Measurements from ENCODE around the gene APLP2.

Gene APLP2

DNA sequence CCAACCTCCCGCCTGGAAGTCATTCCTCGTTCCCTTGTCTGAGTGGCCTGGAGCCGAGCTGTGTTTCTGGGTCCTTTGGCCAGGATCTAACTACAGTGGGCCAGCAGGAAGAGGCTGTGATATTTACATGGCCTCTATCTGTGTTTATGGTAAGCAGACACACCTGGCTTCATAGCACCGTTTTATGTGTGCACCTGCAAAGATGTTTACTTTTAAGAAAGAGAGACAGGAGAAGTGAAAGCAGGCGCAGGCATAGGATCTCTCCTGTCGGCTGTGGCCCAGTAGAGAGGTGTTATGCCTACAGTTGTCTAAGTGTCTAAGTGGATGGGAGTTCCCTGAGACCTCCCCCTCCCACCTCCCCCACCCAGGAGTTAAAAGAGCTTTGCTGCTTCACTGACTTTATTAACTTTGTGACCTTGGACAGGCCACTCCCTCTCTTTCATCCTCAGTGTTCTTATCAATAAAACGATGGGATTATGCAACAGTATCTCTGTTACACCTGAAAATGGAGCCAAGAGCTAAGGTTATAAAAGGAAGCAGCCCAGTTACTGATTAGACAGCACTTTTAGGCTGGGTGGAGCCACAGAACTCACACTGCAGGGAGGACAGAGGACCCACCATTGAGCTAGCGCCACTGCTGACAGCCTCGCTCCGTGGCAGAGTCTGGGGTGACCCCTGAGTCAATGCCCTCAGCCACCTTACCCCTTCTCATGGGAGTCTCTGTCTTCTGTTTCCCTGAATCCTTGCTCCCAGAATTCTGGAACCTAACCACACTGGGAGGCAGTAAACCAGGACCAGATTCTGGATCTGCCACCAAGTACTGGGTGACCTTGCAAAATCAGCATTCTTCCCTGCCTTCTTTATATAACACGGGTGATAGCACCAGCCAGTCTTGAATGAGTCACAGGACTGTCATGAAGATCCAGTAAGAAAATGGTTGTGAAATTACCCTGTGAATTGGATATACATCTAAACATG is 111.9 kb downstream of the APLP2 start:
- no peak for TF ChIP-seq ZFX (IDR thresholded peaks at IDR 0.05)
- TF ChIP-seq, protein P1, sequence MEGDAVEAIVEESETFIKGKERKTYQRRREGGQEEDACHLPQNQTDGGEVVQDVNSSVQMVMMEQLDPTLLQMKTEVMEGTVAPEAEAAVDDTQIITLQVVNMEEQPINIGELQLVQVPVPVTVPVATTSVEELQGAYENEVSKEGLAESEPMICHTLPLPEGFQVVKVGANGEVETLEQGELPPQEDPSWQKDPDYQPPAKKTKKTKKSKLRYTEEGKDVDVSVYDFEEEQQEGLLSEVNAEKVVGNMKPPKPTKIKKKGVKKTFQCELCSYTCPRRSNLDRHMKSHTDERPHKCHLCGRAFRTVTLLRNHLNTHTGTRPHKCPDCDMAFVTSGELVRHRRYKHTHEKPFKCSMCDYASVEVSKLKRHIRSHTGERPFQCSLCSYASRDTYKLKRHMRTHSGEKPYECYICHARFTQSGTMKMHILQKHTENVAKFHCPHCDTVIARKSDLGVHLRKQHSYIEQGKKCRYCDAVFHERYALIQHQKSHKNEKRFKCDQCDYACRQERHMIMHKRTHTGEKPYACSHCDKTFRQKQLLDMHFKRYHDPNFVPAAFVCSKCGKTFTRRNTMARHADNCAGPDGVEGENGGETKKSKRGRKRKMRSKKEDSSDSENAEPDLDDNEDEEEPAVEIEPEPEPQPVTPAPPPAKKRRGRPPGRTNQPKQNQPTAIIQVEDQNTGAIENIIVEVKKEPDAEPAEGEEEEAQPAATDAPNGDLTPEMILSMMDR (conservative IDR thresholded peaks at IDR 0.05) = no peak
- peak overlapping the region; percentile 97 for H3K27ac ChIP-seq

- TF ChIP-seq ZFX (IDR thresholded peaks at IDR 0.05) = no peak
- TF ChIP-seq, protein P1 (conservative IDR thresholded peaks at IDR 0.05) = no peak
- H3K27ac ChIP-seq = no peak overlapping the region
Measured at GRCh38 chr11:130183878-130184610, 114.3 kb downstream of the APLP2 start.

DNA sequence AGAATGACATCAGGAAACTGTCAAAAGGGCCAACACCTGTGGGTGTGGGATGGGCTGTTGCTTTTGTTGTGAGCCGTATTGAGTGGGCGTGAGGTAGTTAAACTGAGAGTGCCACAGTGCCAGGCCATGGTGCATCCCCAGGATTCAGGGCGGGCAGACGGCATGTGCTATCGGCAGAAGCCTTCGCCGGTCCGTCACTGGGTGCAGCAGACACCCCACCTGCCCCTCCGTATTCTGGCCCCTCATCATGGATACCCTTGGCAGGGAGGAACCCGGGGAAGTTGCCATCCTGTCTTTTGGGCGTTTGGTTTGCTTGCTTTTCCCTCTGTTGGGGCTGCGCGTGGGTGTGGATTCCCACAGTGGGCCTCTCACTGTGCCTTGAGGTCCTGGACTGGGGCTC is 117.4 kb downstream of the APLP2 start:
- no peak overlapping the region for H3K27ac ChIP-seq
- TF ChIP-seq ZFX (IDR thresholded peaks at IDR 0.05) = no peak
- TF ChIP-seq, protein P1 (conservative IDR thresholded peaks at IDR 0.05) = no peak

- TF ChIP-seq ZFX (IDR thresholded peaks at IDR 0.05) = no peak
- TF ChIP-seq, protein P1 (conservative IDR thresholded peaks at IDR 0.05) = no peak
- no peak overlapping the region; the same call in 1 of the 2 replicates for H3K27ac ChIP-seq
Measured at GRCh38 chr11:130188047-130188446, 118.4 kb downstream of the APLP2 start.

DNA sequence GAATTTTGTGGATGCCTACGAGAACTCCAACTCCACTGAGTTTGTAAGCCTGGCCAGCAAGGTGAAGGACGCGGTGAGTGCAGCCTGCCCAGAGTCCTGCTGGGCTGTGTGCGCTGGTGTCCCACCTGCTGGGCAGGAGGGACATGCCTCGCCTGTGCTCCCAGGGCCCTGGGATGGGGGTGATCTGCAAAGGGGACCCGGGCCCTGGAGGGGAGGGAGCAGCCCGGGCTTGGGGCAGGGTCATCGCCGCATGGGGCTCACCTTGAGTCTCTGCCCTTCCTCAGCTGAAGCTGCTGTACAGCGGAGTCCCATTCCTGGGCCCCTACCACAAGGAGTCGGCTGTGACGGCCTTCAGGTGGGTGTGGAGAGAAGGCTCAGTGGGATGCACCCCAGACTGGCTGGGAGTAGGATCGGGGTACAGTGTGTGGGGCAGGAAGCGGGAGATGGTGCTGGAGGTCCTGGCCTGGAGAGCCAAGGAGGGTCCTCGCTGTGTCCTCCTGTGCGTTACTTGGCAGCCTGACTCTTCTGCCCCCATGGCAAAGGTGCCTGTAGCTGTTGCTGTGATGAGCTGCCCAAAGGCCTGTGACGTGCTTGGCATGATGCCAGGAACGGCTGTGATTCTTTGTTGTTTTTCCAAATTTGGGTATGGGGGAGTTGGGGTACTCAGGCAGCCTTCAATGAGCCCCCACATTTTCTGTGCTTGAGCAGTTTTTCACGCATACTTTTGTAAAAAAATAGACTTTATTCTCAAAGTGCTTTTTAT is 119.1 kb downstream of the APLP2 start:
- no peak for TF ChIP-seq ZFX (IDR thresholded peaks at IDR 0.05)
- TF ChIP-seq, protein P1 (conservative IDR thresholded peaks at IDR 0.05) = no peak
- peak overlapping the region; percentile 80 for H3K27ac ChIP-seq

DNA sequence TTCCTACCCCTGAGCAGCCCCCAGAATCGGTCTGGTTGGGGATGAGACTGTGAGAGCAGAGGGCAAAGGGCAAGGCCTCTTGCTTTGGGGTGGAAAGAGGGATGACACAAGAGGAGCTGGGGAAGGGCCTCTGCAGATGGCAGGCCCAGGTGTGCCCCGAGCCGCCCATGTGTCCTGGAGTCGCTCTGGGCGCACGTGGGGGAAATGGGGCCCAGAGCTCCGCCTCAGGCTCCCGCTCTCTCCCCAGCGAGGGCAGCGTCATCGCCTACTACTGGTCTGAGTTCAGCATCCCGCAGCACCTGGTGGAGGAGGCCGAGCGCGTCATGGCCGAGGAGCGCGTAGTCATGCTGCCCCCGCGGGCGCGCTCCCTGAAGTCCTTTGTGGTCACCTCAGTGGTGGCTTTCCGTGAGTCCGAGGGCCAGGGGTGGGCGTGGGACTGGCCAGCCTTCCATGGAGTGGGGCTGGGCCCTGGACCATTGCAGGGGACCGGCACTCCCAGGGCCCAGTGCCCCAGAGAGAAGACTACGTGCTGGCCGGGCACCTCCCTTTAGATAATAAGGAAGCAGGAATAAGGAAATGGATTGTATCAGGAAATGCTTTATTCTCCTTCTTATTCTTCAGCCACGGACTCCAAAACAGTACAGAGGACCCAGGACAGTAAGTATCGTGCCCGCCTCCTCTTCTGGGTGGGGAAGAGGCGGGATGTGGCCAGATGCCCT is 120.0 kb downstream of the APLP2 start:
- H3K27ac ChIP-seq = peak overlapping the region; percentile 80

More for the DNA sequence above, 120.0 kb downstream of the APLP2 start:
- TF ChIP-seq, protein P1 (conservative IDR thresholded peaks at IDR 0.05) = no peak
- TF ChIP-seq ZFX (IDR thresholded peaks at IDR 0.05) = no peak; the same call in 1 of the 2 replicates

Measured in C4-2B (cell line).